Measurements from ENCODE around the gene WFDC1.

WFDC1 gene

GRCh38 chr16:84299734-84300440 lies 5.2 kb downstream of the WFDC1 start:
- no peak for DNase-seq (ENCODE audit: low read depth)
- no peak overlapping the region for H3K4me3 ChIP-seq (replicated peaks; ENCODE audit: low read depth, low read length)
- TF ChIP-seq CTCF (IDR thresholded peaks at IDR 0.05; ENCODE audit: low read length, missing control alignments): no peak

- DNase-seq (ENCODE audit: low read depth): no peak
- TF ChIP-seq CTCF (IDR thresholded peaks at IDR 0.05; ENCODE audit: low read length, missing control alignments): no peak
- no peak overlapping the region for H3K4me3 ChIP-seq (replicated peaks; ENCODE audit: low read depth, low read length)
Observed at GRCh38 chr16:84302111-84302954, 7.7 kb downstream of the WFDC1 start.

- no peak for TF ChIP-seq CTCF (IDR thresholded peaks at IDR 0.05; ENCODE audit: low read length, missing control alignments)
- no peak overlapping the region for H3K4me3 ChIP-seq (replicated peaks; ENCODE audit: low read depth, low read length)
- DNase-seq (ENCODE audit: low read depth): no peak
Observed at GRCh38 chr16:84303023-84303422, 8.3 kb downstream of the WFDC1 start.

GRCh38 chr16:84303516-84303915 lies 8.8 kb downstream of the WFDC1 start:
- no peak overlapping the region for H3K4me3 ChIP-seq (replicated peaks; ENCODE audit: low read depth, low read length)
- no peak for DNase-seq (ENCODE audit: low read depth)
- TF ChIP-seq CTCF (IDR thresholded peaks at IDR 0.05; ENCODE audit: low read length, missing control alignments): no peak

GRCh38 chr16:84306564-84306963 lies 11.9 kb downstream of the WFDC1 start:
- DNase-seq (ENCODE audit: low read depth): no peak
- H3K4me3 ChIP-seq (replicated peaks; ENCODE audit: low read depth, low read length): no peak overlapping the region
- no peak for TF ChIP-seq CTCF (IDR thresholded peaks at IDR 0.05; ENCODE audit: low read length, missing control alignments)

GRCh38 chr16:84307209-84307954 lies 12.7 kb downstream of the WFDC1 start:
- no peak overlapping the region for H3K4me3 ChIP-seq (replicated peaks; ENCODE audit: low read depth, low read length)
- DNase-seq (ENCODE audit: low read depth): no peak
- TF ChIP-seq CTCF (IDR thresholded peaks at IDR 0.05; ENCODE audit: low read length, missing control alignments): no peak
